ENCODE data around the gene HNRNPL.
"Not testable (repeated sequence)": the region's sequence is repeated elsewhere in the genome, so short reads cannot be mapped to it uniquely, and the experiment has no call there.

GRCh38 chr19:38854961-38855360 lies 5.2 kb upstream of the HNRNPL start:
- TF ChIP-seq CTCF, POLR2A (IDR thresholded peaks at IDR 0.05): not testable (repeated sequence)
